HG03097 (cell line): ENCODE data around the gene WWP2.

Experiments
- ATAC-seq: cut with Tn5 transposase; IDR thresholded peaks from one replicate; pipeline ENCODE4 v1.9.1; 2021; ENCODE audit not compliant: unreplicated experiment, low FRiP score

WWP2 gene

GRCh38 chr16:69829338-69829737 lies 67.2 kb downstream of the WWP2 start:
- ATAC-seq: no peak

GRCh38 chr16:69830146-69830533 lies 68.0 kb downstream of the WWP2 start:
- no peak for ATAC-seq

- no peak for ATAC-seq
Observed at GRCh38 chr16:69830534-69831211, 68.5 kb downstream of the WWP2 start.

DNA sequence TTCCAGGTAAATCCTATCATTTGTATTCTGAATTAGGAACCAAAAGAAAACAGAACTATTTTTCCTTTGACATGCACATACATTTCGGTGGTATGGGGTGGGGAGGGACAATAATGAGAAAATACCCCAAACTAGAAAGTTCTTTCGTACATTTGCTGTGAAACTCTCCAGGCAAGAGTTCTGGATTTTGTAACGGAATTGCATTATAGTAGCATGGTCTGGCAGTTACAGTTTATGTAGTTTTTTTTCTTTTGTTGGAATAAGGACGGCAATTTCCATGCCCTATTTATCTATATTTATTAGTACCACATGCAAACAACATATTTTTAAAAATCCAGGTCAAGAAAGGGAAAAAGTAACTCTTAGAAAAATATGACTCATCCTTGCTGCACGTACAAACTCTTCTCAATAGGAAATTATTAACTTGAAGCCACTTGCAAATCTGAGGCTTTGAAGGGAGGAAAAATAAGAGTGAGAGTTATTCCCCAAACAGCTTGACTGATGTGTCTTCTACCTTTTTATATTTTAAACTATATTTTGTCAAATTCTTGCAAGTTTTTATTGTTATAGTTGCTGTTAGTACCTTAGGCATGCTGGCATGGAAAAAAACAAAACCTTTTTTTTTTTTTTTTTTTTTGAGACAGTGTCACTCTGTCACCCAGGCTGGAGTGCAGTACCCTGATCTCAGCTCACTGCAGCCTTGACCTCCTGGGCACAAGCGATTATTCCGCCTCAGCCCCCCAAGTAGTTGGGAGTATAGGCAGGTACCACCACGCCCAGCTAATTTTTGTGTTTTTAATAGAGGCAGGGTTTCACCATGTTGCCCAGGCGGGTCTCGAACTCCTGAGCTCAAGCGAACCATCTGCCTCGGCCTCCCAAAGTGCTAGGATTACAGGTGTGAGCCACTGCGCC lies 69.3 kb downstream of the WWP2 start:
- ATAC-seq: no peak

GRCh38 chr16:69833357-69834282 lies 71.5 kb downstream of the WWP2 start:
- no peak for ATAC-seq

DNA sequence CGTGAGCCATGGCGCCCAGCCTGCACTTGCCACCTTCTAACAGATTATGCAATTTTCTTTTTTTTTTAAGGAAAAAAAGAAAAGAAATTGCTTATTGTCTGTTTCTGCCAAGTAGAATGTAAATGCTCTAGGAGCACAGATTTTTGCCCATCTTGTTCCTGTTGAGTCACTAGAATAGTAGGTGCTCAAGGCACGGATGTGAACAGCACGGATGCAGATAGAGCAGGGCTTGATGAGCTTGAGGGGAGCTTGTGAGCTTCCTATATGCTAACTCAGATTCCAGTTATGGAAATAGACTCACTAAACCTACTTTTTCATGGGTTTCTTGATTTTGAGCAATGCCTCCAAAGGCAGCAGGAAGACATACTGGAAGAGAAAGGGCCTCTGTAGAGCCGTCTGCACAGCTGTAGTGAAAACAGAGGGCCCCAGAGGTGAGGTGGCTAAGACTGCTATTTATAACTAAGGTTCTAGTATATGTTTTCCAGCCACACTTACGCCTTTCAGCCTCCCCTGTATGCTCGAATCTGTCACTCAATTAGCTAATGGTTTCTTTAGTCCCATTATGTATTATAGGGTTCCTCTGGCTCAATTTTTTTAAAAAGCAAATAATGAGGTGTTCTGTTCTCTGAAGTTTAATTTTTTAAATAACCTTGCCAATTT lies 72.8 kb downstream of the WWP2 start:
- ATAC-seq: no peak

GRCh38 chr16:69836257-69836656 lies 74.1 kb downstream of the WWP2 start:
- no peak for ATAC-seq

GRCh38 chr16:69837380-69837779 lies 75.2 kb downstream of the WWP2 start:
- ATAC-seq: no peak

GRCh38 chr16:69838489-69838888 lies 76.4 kb downstream of the WWP2 start:
- no peak for ATAC-seq

DNA sequence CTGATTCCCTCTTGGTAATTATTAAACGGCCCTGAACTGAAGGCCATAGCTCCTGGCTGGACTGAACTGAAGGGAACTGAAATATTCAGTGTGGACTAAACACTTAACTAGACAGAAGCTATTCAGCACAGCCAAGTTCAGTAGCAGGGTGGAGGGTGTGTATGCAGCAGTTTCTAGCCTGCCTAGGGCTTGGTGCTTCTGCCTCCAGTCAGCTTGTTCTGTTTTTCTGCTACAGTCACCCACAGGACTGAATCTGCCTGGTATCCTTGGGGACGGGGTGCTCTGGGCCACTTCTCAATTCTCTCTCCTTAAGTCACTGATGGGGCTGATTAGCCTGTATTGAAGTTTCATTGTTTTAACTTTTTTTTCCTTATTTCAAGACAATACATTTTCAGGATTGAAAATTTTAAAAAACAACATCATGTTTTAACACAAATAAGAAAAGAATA lies 77.1 kb downstream of the WWP2 start:
- ATAC-seq: no peak

DNA sequence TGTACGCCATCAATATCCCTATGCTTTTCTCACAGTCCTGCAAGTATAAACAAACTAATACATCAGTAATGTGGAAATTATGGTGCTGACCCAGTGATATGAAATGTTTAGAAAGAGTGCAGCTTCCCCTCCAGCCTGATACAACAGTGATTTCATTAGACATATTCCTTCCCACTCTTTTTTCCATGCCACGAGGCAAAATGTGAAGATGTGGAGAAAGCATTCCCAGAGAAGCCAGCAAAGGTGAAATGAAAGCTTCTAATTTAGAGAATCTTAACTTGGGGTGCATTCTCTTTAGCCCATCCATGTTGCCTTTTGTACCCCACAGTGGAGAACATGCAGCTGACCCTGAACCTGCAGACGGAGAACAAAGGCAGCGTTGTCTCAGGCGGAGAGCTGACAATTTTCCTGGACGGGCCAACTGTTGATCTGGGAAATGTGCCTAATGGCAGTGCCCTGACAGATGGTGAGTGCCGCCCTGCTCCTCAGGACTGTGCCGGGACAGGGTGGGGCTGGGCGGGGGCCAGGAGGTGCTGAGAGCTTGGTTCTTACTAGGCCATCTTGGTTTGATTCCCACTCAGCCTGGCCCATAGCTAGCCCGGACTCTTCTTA lies 77.8 kb downstream of the WWP2 start:
- ATAC-seq: no peak

DNA sequence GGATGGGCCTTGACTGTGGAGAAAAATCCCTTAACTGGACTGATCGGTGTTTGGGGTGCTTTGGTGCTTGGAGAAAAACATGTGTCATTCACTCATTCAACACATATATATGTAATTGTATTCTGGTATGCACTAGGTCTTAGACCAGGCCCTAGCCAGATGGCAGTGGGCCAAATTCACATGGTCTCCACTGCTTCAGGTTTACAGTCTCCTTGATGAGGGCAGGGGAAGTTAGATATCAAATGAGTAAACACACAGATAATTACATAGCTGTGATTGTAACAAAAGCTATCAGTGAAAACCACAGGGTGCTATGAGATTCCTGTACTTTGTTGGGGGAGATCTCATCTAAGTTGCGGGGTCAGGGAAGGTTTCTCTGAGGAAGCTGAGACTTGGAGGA lies 78.8 kb downstream of the WWP2 start:
- no peak for ATAC-seq

DNA sequence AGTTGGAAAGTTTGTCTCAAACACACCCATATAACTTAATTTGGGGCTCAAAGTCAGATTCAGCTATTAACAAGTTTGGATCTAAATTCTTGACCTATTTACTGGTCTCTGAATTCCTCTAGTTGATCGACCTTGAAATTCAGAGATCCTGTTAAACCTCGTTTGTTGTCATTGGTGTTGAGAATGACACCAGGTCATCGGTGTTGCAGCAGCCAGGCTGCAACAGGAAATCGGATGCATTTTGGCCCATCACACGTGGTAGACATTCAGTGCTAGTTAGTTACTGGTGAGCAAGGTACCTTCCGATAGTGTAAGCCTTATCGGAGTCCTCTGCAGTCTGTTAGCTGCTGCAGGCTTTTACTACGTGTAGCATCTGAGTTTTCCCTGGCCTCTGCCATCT lies 82.3 kb downstream of the WWP2 start:
- no peak for ATAC-seq

DNA sequence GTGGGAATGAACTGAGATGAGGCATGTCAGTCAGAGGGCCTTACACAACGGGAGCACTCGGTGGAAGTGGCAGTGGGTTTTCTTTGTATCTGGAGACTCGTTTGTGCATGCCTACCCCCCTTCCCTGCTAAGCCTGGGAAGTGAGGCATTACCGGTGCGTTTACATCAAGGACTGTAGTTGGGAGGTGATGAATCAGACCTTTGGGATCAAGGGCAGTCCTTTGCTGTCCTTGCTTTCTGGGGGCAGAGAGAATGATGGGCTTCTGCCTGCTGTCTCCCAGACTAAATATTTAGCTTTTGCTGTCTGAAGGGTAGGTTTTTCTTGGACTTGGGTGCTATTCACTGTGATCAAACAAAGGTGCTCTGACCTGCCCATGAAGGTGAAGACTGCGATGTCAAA lies 83.0 kb downstream of the WWP2 start:
- no peak for ATAC-seq

DNA sequence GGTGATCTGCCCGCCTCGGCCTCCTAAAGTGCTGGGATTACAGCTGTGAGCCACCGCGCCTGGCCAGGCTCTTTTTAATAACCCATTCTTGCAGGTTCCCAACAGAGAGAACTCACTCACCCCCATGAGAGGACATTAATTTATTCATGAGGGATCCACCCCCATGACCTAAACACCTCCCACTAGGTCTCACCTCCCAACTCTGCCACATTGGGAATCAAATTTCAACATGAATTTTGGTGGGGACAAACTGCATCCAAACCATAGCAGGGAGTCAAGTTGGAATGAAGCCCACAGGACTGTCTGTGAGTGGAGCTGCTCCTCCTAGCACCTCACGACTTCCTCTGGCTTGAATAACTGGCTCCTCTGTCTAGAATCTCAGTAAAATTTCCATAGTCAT lies 85.5 kb downstream of the WWP2 start:
- ATAC-seq: no peak

DNA sequence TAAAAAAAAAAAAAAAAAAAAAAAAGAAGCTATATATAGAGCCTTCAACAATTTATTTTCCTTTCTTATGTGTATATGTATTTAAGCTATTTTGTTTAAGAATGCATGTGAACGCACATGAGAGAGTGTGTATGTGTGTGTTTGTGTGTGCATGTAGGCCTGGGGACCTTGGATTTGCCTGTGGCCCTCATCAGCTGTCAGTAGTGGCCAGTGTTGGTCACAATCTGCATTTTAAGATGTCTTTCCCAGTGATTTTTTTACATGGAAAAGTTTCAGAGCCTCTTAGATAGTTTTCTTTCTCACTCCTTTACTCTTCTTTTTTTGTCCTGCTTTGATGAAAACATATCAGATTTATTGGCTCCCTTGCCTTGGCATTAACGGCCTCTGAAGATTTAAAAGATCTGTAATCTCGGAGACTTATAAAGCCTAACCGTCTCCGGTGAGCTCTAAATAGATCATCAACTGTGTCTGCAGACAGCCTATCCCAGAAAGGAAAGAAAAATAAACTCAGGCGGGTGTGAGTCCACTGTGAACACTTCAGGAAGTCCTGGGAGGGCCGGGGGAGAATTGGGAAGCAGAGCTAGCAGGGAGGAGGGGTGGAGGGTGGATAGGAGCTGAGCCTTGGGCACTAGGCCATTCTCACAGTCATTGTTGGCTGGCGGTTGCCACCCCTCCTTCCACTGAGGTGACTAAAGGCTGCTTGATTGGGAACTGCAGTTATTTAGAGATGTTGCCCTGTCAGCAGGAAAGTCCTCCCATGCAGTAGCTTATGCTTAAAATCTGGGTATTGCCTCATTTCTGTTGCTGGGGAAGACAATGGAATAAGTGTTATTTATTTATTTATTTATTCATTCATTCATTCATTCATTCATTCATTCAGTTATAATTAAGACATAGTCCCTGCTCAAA lies 86.8 kb downstream of the WWP2 start:
- ATAC-seq: no peak

- ATAC-seq: no peak
Observed at GRCh38 chr16:69851491-69852240, 89.5 kb downstream of the WWP2 start.

- no peak for ATAC-seq
Observed at GRCh38 chr16:69852815-69853214, 90.7 kb downstream of the WWP2 start.
